HepG2 (cell line): ENCODE data around the gene GLRB.

Experiments used
- ATM ChIP-seq: fragments of 450-650 bp; IDR thresholded peaks from 2 replicates; pipeline ENCODE4 v1.7.1; 2017; ENCODE audit warnings: mild to moderate bottlenecking, borderline replicate concordance
- CBFB ChIP-seq: sonication (generic); formaldehyde crosslinking; IDR thresholded peaks from 2 replicates; pipeline ENCODE4 v1.4.0; 2020; ENCODE audit warnings: missing genetic modification reagents
- ELK4 ChIP-seq: sonication (generic); formaldehyde crosslinking; IDR thresholded peaks from 2 replicates; pipeline ENCODE4 v1.9.0; 2021; ENCODE audit warnings: missing genetic modification reagents, borderline replicate concordance
- NFKBIZ ChIP-seq: IDR thresholded peaks from 2 replicates; pipeline ENCODE4 v1.6.1; 2018; ENCODE audit warnings: missing genetic modification reagents, missing compliant biosample characterization
- PAWR ChIP-seq: sonication (generic); formaldehyde crosslinking; IDR thresholded peaks from 2 replicates; pipeline ENCODE4 v1.4.0; 2020; ENCODE audit warnings: missing genetic modification reagents, mild to moderate bottlenecking, borderline replicate concordance
- POLR2AphosphoS5 ChIP-seq: IDR thresholded peaks from 2 replicates; pipeline ENCODE4 v1.6.1; 2012; ENCODE audit warnings: low read depth, low read length
- SNAI1 ChIP-seq: sonication (generic); formaldehyde crosslinking; IDR thresholded peaks from 2 replicates; pipeline ENCODE4 v1.5.0; 2020; ENCODE audit warnings: mild to moderate bottlenecking, missing genetic modification reagents, borderline replicate concordance
- TARDBP ChIP-seq: sonication (generic); formaldehyde crosslinking; IDR thresholded peaks from 2 replicates; pipeline ENCODE4 v1.8.0; 2022; ENCODE audit warnings: mild to moderate bottlenecking, missing genetic modification reagents
- ZKSCAN5 ChIP-seq: sonication (generic); formaldehyde crosslinking; IDR thresholded peaks from 2 replicates; pipeline ENCODE4 v1.5.1; 2020; ENCODE audit warnings: mild to moderate bottlenecking, missing genetic modification reagents
- ZNF33B ChIP-seq: sonication (generic); formaldehyde crosslinking; IDR thresholded peaks from 2 replicates; pipeline ENCODE4 v1.5.1; 2020; ENCODE audit warnings: mild to moderate bottlenecking, missing genetic modification reagents
- ZSCAN5A ChIP-seq: sonication (generic); formaldehyde crosslinking; IDR thresholded peaks from 2 replicates; pipeline ENCODE4 v1.8.0; 2022; ENCODE audit warnings: mild to moderate bottlenecking, missing genetic modification reagents, borderline replicate concordance
- ZSCAN9 ChIP-seq: IDR thresholded peaks from 2 replicates; pipeline ENCODE4 v1.6.1; 2016; ENCODE audit warnings: borderline replicate concordance
- TF ChIP-seq, protein P1 (sequence below): sonication (generic); formaldehyde crosslinking; IDR thresholded peaks from 2 replicates; pipeline ENCODE4 v1.5.0; 2020; ENCODE audit warnings: mild to moderate bottlenecking, missing genetic modification reagents, moderate library complexity
- TF ChIP-seq, protein P2 (sequence below): sonication (generic); formaldehyde crosslinking; IDR thresholded peaks from 2 replicates; pipeline ENCODE4 v1.4.0; 2020; ENCODE audit warnings: missing genetic modification reagents

DNA sequence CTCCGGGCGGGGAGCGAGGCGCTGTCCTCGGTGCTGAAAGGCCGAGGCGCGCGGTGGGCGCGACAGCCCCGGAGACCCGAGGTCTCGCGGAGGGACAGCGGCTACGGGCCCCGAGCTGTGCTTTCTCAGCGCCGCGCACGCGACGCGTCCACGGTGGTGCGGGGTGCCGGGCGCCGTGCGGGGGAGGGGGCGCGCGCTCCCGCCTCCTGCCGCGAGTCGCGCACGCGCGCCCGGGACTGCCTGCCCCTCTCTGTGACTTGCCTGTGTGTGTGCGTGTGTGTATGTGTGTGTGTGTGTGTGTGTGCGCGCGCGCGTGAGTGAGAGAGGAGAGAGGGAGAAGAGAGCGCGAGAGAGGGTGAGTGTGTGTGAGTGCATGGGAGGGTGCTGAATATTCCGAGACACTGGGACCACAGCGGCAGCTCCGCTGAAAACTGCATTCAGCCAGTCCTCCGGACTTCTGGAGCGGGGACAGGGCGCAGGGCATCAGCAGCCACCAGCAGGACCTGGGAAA, 144.5 kb downstream of the GLRB start, which contains the start of gene GRIA2:
- TF ChIP-seq, protein P1, sequence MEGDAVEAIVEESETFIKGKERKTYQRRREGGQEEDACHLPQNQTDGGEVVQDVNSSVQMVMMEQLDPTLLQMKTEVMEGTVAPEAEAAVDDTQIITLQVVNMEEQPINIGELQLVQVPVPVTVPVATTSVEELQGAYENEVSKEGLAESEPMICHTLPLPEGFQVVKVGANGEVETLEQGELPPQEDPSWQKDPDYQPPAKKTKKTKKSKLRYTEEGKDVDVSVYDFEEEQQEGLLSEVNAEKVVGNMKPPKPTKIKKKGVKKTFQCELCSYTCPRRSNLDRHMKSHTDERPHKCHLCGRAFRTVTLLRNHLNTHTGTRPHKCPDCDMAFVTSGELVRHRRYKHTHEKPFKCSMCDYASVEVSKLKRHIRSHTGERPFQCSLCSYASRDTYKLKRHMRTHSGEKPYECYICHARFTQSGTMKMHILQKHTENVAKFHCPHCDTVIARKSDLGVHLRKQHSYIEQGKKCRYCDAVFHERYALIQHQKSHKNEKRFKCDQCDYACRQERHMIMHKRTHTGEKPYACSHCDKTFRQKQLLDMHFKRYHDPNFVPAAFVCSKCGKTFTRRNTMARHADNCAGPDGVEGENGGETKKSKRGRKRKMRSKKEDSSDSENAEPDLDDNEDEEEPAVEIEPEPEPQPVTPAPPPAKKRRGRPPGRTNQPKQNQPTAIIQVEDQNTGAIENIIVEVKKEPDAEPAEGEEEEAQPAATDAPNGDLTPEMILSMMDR (CRISPR knock-in tag): no peak
- TF ChIP-seq POLR2AphosphoS5 (no peak), ATM (no peak), ELK4 (no peak), CBFB (CRISPR knock-in tag) (no peak), SNAI1 (CRISPR knock-in tag) (no peak), ZNF33B (0 out of 2 replicates have a peak, but pooled peaks have one; percentile 44), NFKBIZ (CRISPR knock-in tag) (0 out of 2 replicates have a peak, but pooled peaks have one; percentile 30), ZSCAN5A (CRISPR knock-in tag) (no peak), ZKSCAN5 (CRISPR knock-in tag) (no peak), PAWR (CRISPR knock-in tag) (no peak), TARDBP (0 out of 2 replicates have a peak, but pooled peaks have one; percentile 17), ZSCAN9 (CRISPR knock-in tag) (peak; percentile 87; the same call in 1 of the 2 replicates)
- TF ChIP-seq, protein P2, sequence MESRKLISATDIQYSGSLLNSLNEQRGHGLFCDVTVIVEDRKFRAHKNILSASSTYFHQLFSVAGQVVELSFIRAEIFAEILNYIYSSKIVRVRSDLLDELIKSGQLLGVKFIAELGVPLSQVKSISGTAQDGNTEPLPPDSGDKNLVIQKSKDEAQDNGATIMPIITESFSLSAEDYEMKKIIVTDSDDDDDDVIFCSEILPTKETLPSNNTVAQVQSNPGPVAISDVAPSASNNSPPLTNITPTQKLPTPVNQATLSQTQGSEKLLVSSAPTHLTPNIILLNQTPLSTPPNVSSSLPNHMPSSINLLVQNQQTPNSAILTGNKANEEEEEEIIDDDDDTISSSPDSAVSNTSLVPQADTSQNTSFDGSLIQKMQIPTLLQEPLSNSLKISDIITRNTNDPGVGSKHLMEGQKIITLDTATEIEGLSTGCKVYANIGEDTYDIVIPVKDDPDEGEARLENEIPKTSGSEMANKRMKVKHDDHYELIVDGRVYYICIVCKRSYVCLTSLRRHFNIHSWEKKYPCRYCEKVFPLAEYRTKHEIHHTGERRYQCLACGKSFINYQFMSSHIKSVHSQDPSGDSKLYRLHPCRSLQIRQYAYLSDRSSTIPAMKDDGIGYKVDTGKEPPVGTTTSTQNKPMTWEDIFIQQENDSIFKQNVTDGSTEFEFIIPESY (CRISPR knock-in tag): no peak
